ENCODE data around the gene SLC25A23. TPM values are rescaled to one million over a fixed set of nuclear protein-coding genes. Genes with fewer than 3 reads are reported as not detected.
"Not testable (repeated sequence)": the region's sequence is repeated elsewhere in the genome, so short reads cannot be mapped to it uniquely, and the experiment has no call there.

Gene SLC25A23
- total RNA-seq, result 75.2 and 76.2 TPM in 2 replicates
- long read RNA-seq, partial matches to known transcripts, result 0 of 3 reads
- long read RNA-seq, other reads (novel, unspliced or antisense), result 3 of 3 reads

DNA sequence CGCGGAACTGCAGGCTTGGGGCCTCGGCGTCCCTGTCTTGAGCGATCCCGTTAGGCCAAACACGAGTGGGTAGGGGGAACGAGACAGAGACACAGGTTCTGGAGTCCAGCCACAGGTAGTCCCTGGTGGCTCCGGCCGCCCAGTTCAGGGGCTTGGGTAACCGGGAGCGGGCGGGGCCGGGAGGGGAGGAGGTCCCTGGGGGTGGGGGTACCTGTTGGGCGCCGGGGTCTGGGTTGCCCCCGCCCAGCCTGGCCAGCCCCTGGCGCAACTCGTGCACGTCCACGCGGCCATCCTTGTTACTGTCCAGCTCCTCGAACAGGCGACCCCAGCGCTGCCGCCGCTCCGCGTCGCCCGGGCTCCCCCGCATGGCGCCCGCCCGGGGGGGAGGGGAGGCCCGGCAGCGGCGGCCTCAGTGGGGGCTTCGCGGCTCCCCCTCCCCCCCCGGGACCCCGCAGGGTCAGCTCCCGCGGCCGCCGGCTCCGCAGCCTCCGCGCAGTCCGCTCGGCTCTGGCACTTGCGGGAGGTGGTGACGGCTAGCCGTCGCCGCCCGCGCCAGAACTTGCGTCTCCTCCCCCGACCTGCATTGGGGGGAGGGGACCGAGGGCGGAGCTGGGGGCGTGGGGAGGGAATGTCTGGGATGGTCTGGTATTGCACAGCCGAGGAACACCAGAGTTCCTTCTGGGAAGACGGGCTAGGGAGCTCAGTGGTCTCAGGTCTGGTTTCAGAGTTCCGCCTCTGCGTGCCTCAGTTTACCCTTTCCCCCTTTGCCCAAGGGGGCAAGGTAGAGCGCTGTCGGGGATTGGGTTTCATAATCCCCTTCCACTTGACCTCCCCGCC is at the start of gene SLC25A23:
TSS of gene SLC25A23 (minus strand) at position 531 of the 837 bp plus-strand sequence. CDS start at position 367, 164 bp downstream.
- Mint-ChIP-seq H3K36me3 (ENCODE audit: insufficient read depth) (peaks cover 17% of the 10 kb centered on the region), H3K4me3 (ENCODE audit: low read depth) (peak within 1 kb of the TSS; percentile 90), H3K4me1 (ENCODE audit: low read depth) (peaks cover 11% of the 10 kb centered on the region), H3K27ac (peak within 1 kb of the TSS; percentile 96), H3K9me3 (ENCODE audit: low read depth) (no peaks in the 10 kb centered on the region), H3K27me3 (no peaks in the 10 kb centered on the region)
- TF ChIP-seq CTCF (IDR thresholded peaks at IDR 0.05; ENCODE audit: unreplicated experiment), result no peak
- peak; percentile 65 for DNase-seq (ENCODE audit: low spot score, unreplicated experiment)

GRCh38 chr19:6508028-6508771 is 48.6 kb upstream of the SLC25A23 start:
- not testable (repeated sequence) for H3K27ac Mint-ChIP-seq; H3K9me3 Mint-ChIP-seq (ENCODE audit: low read depth); H3K36me3 Mint-ChIP-seq (ENCODE audit: insufficient read depth); H3K4me1 Mint-ChIP-seq (ENCODE audit: low read depth); H3K27me3 Mint-ChIP-seq; DNase-seq (ENCODE audit: low spot score, unreplicated experiment); H3K4me3 Mint-ChIP-seq (ENCODE audit: low read depth)

DNA sequence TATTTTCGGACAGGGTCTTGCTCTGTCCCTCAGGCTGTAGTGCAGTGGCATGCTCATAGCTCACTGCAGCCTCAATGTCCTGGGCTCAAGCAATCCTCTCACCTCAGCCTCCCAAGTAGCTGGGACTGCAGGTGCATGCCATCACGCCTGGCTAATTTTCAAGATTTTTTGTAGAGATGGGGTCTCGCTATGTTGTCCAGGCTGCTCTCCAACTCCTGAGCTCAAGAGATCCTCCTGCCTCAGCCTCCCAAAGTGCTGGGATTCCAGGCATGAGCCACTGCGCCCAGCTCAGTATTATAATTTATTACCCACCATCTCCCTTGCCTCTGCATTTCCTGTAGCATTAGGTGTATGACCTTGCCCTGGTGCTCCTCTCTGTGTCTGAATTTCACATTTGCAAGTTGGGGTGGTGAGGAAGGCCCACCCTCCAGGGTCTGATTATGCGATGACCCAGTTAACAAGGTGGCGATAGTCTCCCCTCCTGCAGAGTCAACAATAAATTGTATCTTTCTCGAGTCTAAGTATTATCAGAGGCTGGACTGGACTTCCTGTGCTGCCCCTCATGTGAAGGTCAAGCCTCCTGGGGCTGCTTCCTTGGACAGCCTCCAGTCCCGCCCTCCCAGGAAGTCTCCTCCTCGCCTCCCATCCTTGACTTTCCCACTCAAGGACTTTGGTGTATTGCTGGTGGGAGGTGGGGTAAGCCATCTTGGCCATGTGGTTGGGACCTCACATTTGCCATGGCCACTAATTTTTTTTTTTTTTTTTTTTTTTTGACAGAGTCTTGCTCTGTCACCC is 44.0 kb upstream of the SLC25A23 start:
- DNase-seq (ENCODE audit: low spot score, unreplicated experiment), result no peak
- TF ChIP-seq CTCF (IDR thresholded peaks at IDR 0.05; ENCODE audit: unreplicated experiment), result no peak
- Mint-ChIP-seq H3K4me3 (ENCODE audit: low read depth) (no peak overlapping the region), H3K27ac (no peak overlapping the region), H3K9me3 (ENCODE audit: low read depth) (no peaks in the 10 kb centered on the region), H3K4me1 (ENCODE audit: low read depth) (peaks cover 5% of the 10 kb centered on the region), H3K36me3 (ENCODE audit: insufficient read depth) (peaks cover 7% of the 10 kb centered on the region), H3K27me3 (peaks cover 3% of the 10 kb centered on the region)

DNA sequence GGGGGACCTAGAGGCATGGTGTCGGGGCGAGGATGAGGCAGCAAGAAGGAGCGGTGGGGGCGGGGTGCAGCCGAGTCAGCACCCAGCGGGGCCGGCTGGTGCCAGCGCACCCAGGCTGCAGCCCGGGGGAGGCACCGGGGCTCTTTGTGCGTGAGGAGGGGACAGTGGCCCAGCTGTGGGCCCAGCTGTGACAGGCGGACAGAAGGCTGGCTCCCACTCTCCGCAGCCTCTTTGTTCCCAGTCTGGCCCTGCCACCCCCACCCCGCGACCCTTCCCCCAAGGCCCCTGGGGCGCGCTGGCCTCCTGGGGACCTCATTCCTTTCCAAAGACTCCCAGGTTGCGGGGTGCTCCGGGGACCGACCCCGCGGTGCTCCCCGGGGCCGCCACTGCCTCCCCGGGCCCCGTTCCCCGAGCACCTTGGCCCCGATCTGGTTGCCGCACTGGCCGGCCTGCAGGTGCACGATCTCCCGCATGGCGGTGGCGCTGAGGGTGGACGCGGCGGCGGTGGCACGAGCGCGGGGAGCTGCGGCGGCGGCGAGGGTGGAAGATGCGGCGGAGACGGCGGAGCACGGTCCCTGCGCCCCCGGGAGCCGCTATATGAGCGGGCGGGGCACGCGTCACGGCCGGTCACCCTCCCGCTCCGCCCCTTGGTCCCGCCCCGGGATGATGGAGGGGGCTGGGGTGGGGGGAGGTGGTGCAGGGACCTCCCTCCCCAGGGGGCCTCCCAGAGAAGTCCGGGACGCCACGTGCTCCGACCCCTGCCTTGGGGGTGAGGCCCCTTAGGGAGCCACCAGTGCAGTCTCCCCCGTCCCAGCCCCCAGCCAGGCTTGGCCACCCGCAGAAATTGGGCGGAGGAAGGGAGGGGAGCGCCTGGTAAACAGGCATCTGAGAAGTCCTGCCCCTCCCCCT is 42.4 kb upstream of the SLC25A23 start, which contains the start of gene TUBB4A:
TSS of gene TUBB4A (minus strand) at position 570 of the 909 bp plus-strand sequence. CDS start at position 473, 97 bp downstream.
- peak within 1 kb of the TSS; percentile 81 for H3K27ac Mint-ChIP-seq
- H3K4me3 Mint-ChIP-seq (ENCODE audit: low read depth), result peak within 1 kb of the TSS; percentile 84
- TF ChIP-seq CTCF (IDR thresholded peaks at IDR 0.05; ENCODE audit: unreplicated experiment), result peak; percentile 38
- H3K4me1 Mint-ChIP-seq (ENCODE audit: low read depth), result peaks cover 5% of the 10 kb centered on the region
- DNase-seq (ENCODE audit: low spot score, unreplicated experiment), result peak; percentile 39
- H3K27me3 Mint-ChIP-seq, result peaks cover 3% of the 10 kb centered on the region
- H3K9me3 Mint-ChIP-seq (ENCODE audit: low read depth), result no peaks in the 10 kb centered on the region
- H3K36me3 Mint-ChIP-seq (ENCODE audit: insufficient read depth), result peaks cover 11% of the 10 kb centered on the region

Measured in progenitor cell of endocrine pancreas (in vitro differentiated cells).